ENCODE measurements around the gene NPBWR2. TPM values are rescaled to one million over a fixed set of nuclear protein-coding genes. Genes with fewer than 3 reads are reported as not detected.

NPBWR2 gene
- polyA plus RNA-seq, 3 donors = not detected

GRCh38 chr20:64064145-64064698 is 43.1 kb downstream of the NPBWR2 start:
- Histone ChIP-seq H2AFZ (ENCODE audit: insufficient read depth, low read depth, low read length, poor library complexity, severe bottlenecking) (peak overlapping the region; percentile 91), H3K27ac (ENCODE audit: low read depth in 1 of 2, low read length in 2 of 2) (no peak overlapping the region), H3K9me3 (replicated peaks in 1 of 2; ENCODE audit: control insufficient read depth in 1 of 2, insufficient read depth in 1 of 2, low read length in 2 of 2) (no peaks in the 10 kb centered on the region), H4K20me1 (ENCODE audit: insufficient read depth, low read length) (peaks cover 14% of the 10 kb centered on the region), H3K27me3 (ENCODE audit: control insufficient read depth in 2 of 2, insufficient read depth in 2 of 2, low read length in 2 of 2) (no peaks in the 10 kb centered on the region), H3K9ac (ENCODE audit: insufficient read depth, low read length, poor library complexity, severe bottlenecking) (no peak overlapping the region), H3K36me3 (replicated peaks in 1 of 2; ENCODE audit: control insufficient read depth in 1 of 2, insufficient read depth in 2 of 2, low read length in 2 of 2) (no peaks in the 10 kb centered on the region), H3K79me2 (ENCODE audit: insufficient read depth, low read length) (peaks cover 4% of the 10 kb centered on the region), H3K4me3 (replicated peaks in 1 of 3; ENCODE audit: low read depth in 2 of 3, low read length in 3 of 3) (peak overlapping the region in 1 of 3 experiments; percentile 82), H3K4me2 (replicated peaks; ENCODE audit: extremely low read depth, low read length, poor library complexity, severe bottlenecking) (peak overlapping the region; percentile 92), H3K4me1 (ENCODE audit: control insufficient read depth in 1 of 2, insufficient read depth in 2 of 2, low read length in 2 of 2) (peaks cover 32 to 52% of the 10 kb centered on the region in 2 donors)
- 51% methylated on average over 8 of the region's 12 CpGs for WGBS (ENCODE audit: insufficient coverage)
- Mint-ChIP-seq H3K36me3 (no peaks in the 10 kb centered on the region), H3K4me3 (peak overlapping the region; percentile 82 to 87), H3K9me3 (peaks cover 0 to 2% (median 0%) of the 10 kb centered on the region in 7 donors), H3K27me3 (ENCODE audit: low read depth in 3 of 3) (peaks cover under 1 to 28% (median 20%) of the 10 kb centered on the region in 3 donors), H3K27ac (peak overlapping the region in 3 of 7 donors; percentile 48 to 62 (median 53)), H3K4me1 (peaks cover 44% of the 10 kb centered on the region)
- no peak for DNase-seq
- TF ChIP-seq CTCF (IDR thresholded peaks at IDR 0.05) = no peak
- intact Hi-C loops (cut with micrococcal nuclease) = loop anchor here in 1 of 2 donors (5.0 to 10.0 kb wide), 2 partner anchors 82 to 539 kb away; partner anchors contain the start of genes PPDPF and PRPF6

- peak overlapping the region; percentile 68 for H3K9ac ChIP-seq (ENCODE audit: insufficient read depth, low read length, poor library complexity, severe bottlenecking)
- peak overlapping the region; percentile 82 to 87 for H3K4me3 Mint-ChIP-seq
- no peaks in the 10 kb centered on the region for H3K9me3 ChIP-seq (replicated peaks in 1 of 2; ENCODE audit: control insufficient read depth in 1 of 2, insufficient read depth in 1 of 2, low read length in 2 of 2)
- H4K20me1 ChIP-seq (ENCODE audit: insufficient read depth, low read length) = peaks cover 12% of the 10 kb centered on the region
- H3K27me3 ChIP-seq (ENCODE audit: control insufficient read depth in 2 of 2, insufficient read depth in 2 of 2, low read length in 2 of 2) = no peaks in the 10 kb centered on the region
- peaks cover 2 to 27% (median 20%) of the 10 kb centered on the region in 3 donors for H3K27me3 Mint-ChIP-seq (ENCODE audit: low read depth in 3 of 3)
- intact Hi-C loops (cut with micrococcal nuclease) = loop anchor here (1.0 to 10.0 kb wide), 6 partner anchors 15 to 539 kb away; partner anchors contain the start of genes PRPF6 (in 2 of the 2), RGS19 (in 2 of the 2), PPDPF (in 1 of the 2) and UCKL1 (in 1 of the 2)
- DNase-seq = no peak
- peaks cover 0 to 2% (median 0%) of the 10 kb centered on the region in 7 donors for H3K9me3 Mint-ChIP-seq
- peak overlapping the region; percentile 91 for H2AFZ ChIP-seq (ENCODE audit: insufficient read depth, low read depth, low read length, poor library complexity, severe bottlenecking)
- H3K4me3 ChIP-seq (replicated peaks in 1 of 3; ENCODE audit: low read depth in 2 of 3, low read length in 3 of 3) = peak overlapping the region; percentile 65 to 82 (median 68)
- WGBS (ENCODE audit: insufficient coverage) = under 1% methylated on average over 50 of the region's 51 CpGs
- peak overlapping the region in 5 of 7 donors; percentile 18 to 81 (median 50) for H3K27ac Mint-ChIP-seq
- peaks cover 44% of the 10 kb centered on the region for H3K4me1 Mint-ChIP-seq
- H3K4me2 ChIP-seq (replicated peaks; ENCODE audit: extremely low read depth, low read length, poor library complexity, severe bottlenecking) = peak overlapping the region; percentile 92
- no peaks in the 10 kb centered on the region for H3K36me3 ChIP-seq (replicated peaks in 1 of 2; ENCODE audit: control insufficient read depth in 1 of 2, insufficient read depth in 2 of 2, low read length in 2 of 2)
- H3K27ac ChIP-seq (ENCODE audit: low read depth in 1 of 2, low read length in 2 of 2) = peak overlapping the region in 1 of 2 donors; percentile 22
- H3K79me2 ChIP-seq (ENCODE audit: insufficient read depth, low read length) = peaks cover 4% of the 10 kb centered on the region
- H3K36me3 Mint-ChIP-seq = no peaks in the 10 kb centered on the region
- no peak for TF ChIP-seq CTCF (IDR thresholded peaks at IDR 0.05)
- H3K4me1 ChIP-seq (ENCODE audit: control insufficient read depth in 1 of 2, insufficient read depth in 2 of 2, low read length in 2 of 2) = peaks cover 32 to 52% of the 10 kb centered on the region in 2 donors
Observed at GRCh38 chr20:64063389-64064144, 43.8 kb downstream of the NPBWR2 start.
